SH-SY5Y (cell line): Measurements from ENCODE around the gene EDEM2.

Experiments
- GATA2 ChIP-seq: IDR thresholded peaks from 2 replicates; pipeline ENCODE4 v1.6.1; 2011; ENCODE audit warnings: mild to moderate bottlenecking, low read depth, low read length
- GATA3 ChIP-seq: IDR thresholded peaks from 2 replicates; pipeline ENCODE4 v1.6.1; 2011; ENCODE audit warnings: low read depth, mild to moderate bottlenecking, low read length, moderate library complexity

DNA sequence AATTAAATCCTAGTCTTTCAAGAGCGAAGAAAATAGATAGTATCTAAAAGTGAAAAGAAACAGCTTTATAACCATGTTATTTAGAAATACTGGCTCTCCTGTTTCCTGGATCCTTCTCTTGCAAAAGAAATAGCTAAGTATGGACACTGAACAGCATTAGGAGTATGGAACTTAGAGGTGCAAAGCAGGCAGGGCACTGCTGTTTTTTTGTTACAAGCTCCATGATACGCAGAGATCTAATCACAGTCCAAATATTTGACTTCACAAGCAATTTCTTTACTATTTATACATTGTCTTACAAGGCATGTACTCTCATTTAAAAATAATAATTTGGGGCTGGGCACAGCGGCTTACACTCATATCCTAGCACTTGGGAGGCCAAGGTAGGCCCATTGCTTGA is 62.1 kb downstream of the EDEM2 start:
- TF ChIP-seq GATA3 (no peak), GATA2 (no peak)
